ENCODE data around the gene SGSH.

DNA sequence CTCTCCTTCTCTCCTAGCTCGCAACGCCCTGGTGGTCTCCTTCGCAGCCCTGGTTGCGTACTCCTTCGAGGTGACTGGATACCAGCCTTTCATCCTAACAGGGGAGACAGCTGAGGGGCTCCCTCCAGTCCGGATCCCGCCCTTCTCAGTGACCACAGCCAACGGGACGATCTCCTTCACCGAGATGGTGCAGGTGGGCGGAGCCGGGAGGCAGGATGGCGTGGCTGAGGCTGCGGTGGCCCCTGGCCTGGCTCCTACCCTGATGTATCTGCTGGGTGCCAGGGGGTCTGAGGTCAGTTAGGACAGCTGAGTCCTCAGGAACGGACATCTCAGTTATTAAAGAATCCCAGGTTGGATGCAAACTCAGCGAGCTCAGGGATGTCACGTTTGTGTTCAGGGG lies 16.8 kb upstream of the SGSH start:
- TF ChIP-seq POLR2AphosphoS5 (IDR thresholded peaks at IDR 0.05; ENCODE audit: insufficient read depth in 1 of 2, low read depth in 1 of 2) (no peak), CTCF (IDR thresholded peaks at IDR 0.05) (no peak), POLR2A (IDR thresholded peaks at IDR 0.05) (no peak)

Measured in vagina (tissue), 2 donors.